GM13977 (cell line): ENCODE measurements around the gene OOSP4B.
"Not testable (repeated sequence)": the region's sequence is repeated elsewhere in the genome, so short reads cannot be mapped to it uniquely, and the experiment has no call there.

Source experiments
- DNase-seq: peaks from one replicate; pipeline ENCODE4 v3.0.0; 2012; ENCODE audit warnings: low spot score
- in situ Hi-C: fragments of 300-500 bp; cut with MboI; formaldehyde crosslinking; loops from one replicate; pipeline ENCODE4 v1.12.0; 2022; ENCODE audit warnings: low sequenced_read_pairs, low pct_unique_long_range_greater_than_20kb, mixed read lengths, inconsistent platforms; ENCODE audit not compliant: unreplicated experiment
- TF ChIP-seq, protein P1 (sequence below): IDR thresholded peaks from 2 replicates; pipeline ENCODE4 v1.5.1; 2012; ENCODE audit warnings: mild to moderate bottlenecking, control low read depth; ENCODE audit not compliant: insufficient read depth; ENCODE audit errors: extremely low read depth, missing control alignments

The OOSP4B gene

DNA sequence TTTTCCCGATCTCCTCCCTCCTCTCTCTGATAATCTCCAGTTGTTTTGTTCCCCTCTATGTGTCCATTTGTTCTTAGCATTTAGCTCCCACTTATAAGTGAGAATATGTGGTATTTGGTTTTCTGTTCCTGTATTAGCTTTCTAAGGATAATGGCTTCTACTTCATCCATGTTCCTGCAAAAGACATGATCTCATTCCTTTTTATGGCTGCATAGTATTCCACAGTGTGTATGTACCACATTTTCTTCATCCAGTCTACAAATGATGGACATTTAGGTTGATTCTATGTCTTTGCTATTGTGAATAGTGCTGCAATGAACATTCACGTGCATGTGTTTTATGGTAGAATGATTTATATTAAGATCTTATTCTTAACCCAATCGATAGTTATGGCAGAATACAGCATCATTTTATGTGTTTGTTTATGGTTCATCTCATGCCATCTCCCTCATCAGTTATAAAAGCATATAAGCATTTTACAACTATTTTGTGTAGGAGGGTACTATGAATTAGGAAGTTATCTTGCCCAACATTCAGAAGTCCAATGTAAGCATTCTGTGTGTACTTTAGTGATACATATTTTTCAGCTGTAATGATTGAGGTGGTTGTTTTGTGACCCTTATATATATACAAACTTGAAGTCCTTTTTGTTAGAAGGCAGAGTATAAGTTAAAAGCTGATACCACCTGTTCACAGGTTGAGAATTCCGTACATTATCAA is 42.7 kb downstream of the OOSP4B start:
- in situ Hi-C loops = no loop called here

DNA sequence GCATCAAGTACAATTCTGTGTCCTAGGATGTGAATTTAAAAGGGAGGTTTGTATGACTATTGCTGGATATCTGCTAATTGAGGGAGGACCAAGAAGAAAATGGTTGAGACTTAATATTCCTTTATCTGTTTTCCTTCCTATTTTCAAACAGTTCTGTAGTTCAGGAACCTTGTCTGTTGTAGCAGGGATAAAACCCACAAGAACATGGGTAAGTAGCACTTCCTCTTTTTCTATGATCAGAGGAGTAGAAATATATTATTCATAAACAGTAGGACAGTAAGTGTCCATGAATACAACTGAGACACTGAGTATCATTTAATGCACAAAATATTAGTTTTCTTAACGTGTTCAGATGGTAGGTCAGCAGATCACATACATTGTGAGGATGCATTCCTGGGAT is 47.1 kb downstream of the OOSP4B start:
- DNase-seq = no peak
- in situ Hi-C loops = no loop called here
- TF ChIP-seq, protein P1, sequence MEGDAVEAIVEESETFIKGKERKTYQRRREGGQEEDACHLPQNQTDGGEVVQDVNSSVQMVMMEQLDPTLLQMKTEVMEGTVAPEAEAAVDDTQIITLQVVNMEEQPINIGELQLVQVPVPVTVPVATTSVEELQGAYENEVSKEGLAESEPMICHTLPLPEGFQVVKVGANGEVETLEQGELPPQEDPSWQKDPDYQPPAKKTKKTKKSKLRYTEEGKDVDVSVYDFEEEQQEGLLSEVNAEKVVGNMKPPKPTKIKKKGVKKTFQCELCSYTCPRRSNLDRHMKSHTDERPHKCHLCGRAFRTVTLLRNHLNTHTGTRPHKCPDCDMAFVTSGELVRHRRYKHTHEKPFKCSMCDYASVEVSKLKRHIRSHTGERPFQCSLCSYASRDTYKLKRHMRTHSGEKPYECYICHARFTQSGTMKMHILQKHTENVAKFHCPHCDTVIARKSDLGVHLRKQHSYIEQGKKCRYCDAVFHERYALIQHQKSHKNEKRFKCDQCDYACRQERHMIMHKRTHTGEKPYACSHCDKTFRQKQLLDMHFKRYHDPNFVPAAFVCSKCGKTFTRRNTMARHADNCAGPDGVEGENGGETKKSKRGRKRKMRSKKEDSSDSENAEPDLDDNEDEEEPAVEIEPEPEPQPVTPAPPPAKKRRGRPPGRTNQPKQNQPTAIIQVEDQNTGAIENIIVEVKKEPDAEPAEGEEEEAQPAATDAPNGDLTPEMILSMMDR = no peak

More for the DNA sequence above, 42.7 kb downstream of the OOSP4B start:
- TF ChIP-seq, protein P1 = no peak
- DNase-seq = no peak

DNA sequence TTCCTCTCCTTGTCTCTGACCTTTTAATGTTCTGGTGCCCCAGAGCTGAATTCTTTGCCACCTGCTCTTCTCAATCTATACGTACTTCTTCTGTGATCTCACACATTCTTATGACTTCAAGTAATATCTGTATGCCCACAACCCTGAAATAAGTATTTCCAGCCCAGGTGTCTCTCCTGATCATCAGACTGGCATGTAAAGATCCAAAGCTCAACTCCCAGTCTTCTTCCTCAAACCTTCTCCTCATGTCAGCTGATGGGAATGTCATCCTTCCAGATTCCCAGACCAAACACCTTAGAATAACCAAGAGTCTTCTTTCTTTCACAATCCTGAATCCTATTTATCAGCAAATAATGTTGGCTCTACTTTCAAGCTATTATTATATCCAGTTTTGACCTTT is 48.8 kb downstream of the OOSP4B start:
- in situ Hi-C loops = no loop called here
- TF ChIP-seq, protein P1 = no peak
- DNase-seq = no peak

DNA sequence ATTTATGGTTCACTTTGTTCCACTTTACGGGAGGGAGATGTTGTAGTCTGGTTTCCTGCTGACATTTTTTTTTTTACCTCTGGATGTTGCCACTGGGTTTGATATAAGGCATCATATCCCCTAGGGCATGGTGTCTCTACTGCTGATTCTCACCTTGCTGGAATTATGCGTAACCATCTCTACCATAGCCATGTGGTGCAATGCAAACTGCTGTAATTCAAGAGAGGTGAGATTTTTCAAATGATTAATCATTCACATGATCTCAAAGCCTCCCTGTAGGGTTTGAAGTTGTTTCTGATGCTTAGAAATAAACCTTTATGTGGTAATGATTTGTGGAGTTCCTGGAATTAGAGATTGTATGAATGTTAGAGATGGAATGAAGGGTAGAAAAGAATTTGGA is 52.5 kb downstream of the OOSP4B start:
- in situ Hi-C loops = no loop called here
- TF ChIP-seq, protein P1 = no peak
- no peak for DNase-seq

DNA sequence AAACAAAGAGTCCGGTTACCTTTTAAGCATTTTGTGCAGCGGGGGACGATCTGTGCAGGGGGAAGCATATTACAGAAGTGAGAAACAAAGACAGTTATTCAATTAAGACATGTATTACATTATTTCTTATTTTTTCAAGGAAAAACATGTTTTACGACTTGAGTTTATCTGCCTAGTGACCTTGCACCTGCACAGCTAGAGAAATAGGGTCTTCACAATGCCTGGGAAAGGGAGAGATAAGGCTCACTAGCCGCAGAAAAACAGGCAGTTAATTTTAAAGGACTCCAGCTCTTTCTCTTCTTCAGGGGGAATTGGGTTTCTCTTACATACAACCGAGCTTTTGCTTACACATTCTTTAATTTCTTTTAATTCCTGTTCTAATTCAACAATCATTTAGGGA is 54.7 kb downstream of the OOSP4B start:
- DNase-seq, in situ Hi-C loops: not testable (repeated sequence)

DNA sequence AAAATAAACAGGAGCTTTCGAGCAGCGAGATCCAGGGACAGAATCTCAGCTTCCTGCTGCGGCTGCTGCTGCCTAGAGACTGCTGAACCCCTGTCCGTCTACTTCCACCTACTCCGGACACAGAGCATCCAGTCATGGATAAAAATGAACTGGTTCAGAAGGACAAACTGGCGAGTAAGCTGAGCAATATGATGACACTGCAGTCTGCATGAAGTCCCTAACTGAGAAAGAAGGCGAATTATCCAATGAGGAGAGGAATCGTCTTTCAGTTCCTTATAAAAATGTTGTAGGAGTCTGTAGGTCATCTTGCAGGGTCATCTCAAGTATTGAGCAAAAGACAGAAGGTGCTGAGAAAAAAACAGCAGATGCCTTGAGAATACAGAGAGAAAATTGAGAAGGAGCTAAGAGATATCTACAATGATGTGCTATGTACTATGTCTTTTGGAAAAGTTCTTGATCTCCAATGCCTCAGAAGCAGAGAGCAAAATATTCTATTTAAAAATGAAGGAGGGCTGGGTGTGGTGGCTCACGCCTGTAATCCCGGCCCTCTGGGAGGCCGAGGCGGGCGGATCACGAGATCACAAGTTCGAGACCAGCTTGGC is 60.3 kb downstream of the OOSP4B start:
- in situ Hi-C loops = no loop called here
- DNase-seq = no peak

DNA sequence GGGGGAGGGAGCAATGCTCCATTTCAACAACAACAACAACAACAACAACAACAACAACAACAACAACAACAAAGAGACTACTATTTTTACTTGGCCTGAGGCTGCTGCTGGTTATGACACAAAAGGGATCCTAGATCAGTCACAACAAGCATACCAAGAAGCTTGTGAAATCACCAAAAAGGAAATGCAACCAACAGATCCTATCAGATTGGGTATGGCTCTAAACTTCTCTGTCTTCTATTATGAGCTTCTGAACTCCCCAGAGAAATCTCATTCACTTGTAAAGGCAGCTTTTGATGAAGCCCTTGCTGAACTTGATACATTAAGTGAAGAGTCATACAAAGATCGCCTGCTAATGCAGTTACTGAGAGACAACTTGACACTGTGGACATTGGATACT is 61.0 kb downstream of the OOSP4B start:
- in situ Hi-C loops = no loop called here
- no peak for DNase-seq
- TF ChIP-seq, protein P1 = no peak

More for the DNA sequence above, 60.3 kb downstream of the OOSP4B start:
- TF ChIP-seq, protein P1 = no peak
